Gastrocnemius medialis (tissue), 4 donors: Measurements from ENCODE around the gene GMPPA. TPM values are rescaled to one million over a fixed set of nuclear protein-coding genes. Genes with fewer than 3 reads are reported as not detected.

Source experiments
- ATAC-seq, 2 donors: fragments of 150-250 bp; one replicate each; pipeline ENCODE4 v1.9.1; 2016
- DNase-seq, 2 donors: peaks; one replicate each; pipeline ENCODE4 v3.0.0-alpha.2; 2019
- H3K27ac ChIP-seq, 4 donors: fragments of 200-600 bp; sonication (generic); 1 replicate in 1 of 4; 2 replicates in 3 of 4; pipeline ENCODE4 v1.5.1; 2016 to 2018; ENCODE audit warnings: mild to moderate bottlenecking in 2 of 4, moderate library complexity in 1 of 4
- H3K27me3 ChIP-seq, 3 donors: fragments of 200-600 bp; sonication (generic) in 2 of 3; 1 replicate in 1 of 3; 2 replicates in 2 of 3; pipeline versions ENCODE4 v1.5.1 to v1.6.0; 2016 to 2019; ENCODE audit warnings: mild to moderate bottlenecking in 1 of 3, moderate library complexity in 1 of 3
- H3K36me3 ChIP-seq, 2 donors: fragments of 200-600 bp; sonication (generic) in 1 of 2; one replicate each; pipeline ENCODE4 v1.5.1; 2017 to 2018
- H3K4me1 ChIP-seq, 2 donors: fragments of 200-600 bp; sonication (generic) in 1 of 2; one replicate each; pipeline ENCODE4 v1.5.1; 2016 to 2017; ENCODE audit warnings: mild to moderate bottlenecking in 2 of 2
- H3K4me3 ChIP-seq, 4 donors: fragments of 200-600 bp; sonication (generic) in 3 of 4; 1 replicate in 1 of 4; 2 replicates in 3 of 4; pipeline ENCODE4 v1.5.1; 2016 to 2019; ENCODE audit warnings: mild to moderate bottlenecking in 2 of 4
- H3K9me3 ChIP-seq, 3 donors: fragments of 200-600 bp; sonication (generic) in 2 of 3; 1 replicate in 1 of 3; 2 replicates in 2 of 3; pipeline ENCODE4 v1.5.1; 2016 to 2019
- POLR2A ChIP-seq, 2 donors: fragments of 450-650 bp; IDR thresholded peaks; one replicate each; pipeline ENCODE4 v1.6.1; 2017; ENCODE audit warnings: antibody characterized with exemption in 2 of 2, mild to moderate bottlenecking in 2 of 2, moderate library complexity in 2 of 2
- in situ Hi-C, 4 donors: fragments of 200-750 bp; cut with MboI; loops; one replicate each; pipeline versions ENCODE4 v1.15.0 to v1.8.0; 2017; ENCODE audit warnings: low sequenced_read_pairs in 4 of 4
- intact Hi-C: fragments of 100-400 bp; cut with DNase I; formaldehyde crosslinking; loops from one replicate; pipeline ENCODE4 v1.15.1; 2023; ENCODE audit warnings: low total_unique reads
- total RNA-seq, 4 donors: library from RNA; depleted of rRNA; stranded (reverse); fragments of >200 nt; gene quantifications; one replicate each; pipeline versions ENCODE4 v1.1.0 to v1.2.3, GENCODE V29; 2016
- TF ChIP-seq, protein P1 (sequence below), 5 experiments: fragments of 450-650 bp in 3 of 5; fragments of 200-600 bp in 2 of 5; sonication (generic) in 2 of 5; IDR thresholded peaks in 4 of 5; conservative IDR thresholded peaks in 1 of 5; 1 replicate in 4 of 5; 2 replicates in 1 of 5; pipeline ENCODE4 v1.5.1; 2016 to 2019; ENCODE audit warnings: antibody characterized with exemption in 5 of 5, mild to moderate bottlenecking in 3 of 5, moderate library complexity in 3 of 5

The GMPPA gene
- total RNA-seq, 4 donors from 2014 or later = 18.0 to 25.8 (median 24.4) TPM

DNA sequence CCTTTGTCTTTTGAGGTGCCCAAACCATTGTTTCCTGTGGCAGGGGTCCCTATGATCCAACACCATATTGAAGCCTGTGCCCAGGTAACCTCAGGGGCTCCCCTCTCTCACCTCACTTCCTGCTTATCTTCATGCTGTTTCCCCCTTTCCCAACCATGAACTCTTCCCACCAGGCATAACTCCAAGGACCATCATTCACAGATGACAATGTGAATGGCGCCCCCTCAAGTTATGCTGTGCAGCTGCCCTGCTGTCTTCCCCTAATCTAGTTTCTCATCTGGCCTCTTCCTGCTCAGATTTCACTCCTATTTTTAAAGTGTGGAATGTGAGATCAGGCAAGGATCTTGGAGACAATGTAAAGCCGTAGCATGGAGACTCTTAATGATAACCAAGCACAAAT lies 1.4 kb downstream of the GMPPA start:
- ATAC-seq (no peak), DNase-seq (no peak)
- in situ Hi-C loops (no loop called here), intact Hi-C loops (no loop called here)
- TF ChIP-seq POLR2A (IDR thresholded peaks at IDR 0.05) = no peak
- TF ChIP-seq, protein P1, sequence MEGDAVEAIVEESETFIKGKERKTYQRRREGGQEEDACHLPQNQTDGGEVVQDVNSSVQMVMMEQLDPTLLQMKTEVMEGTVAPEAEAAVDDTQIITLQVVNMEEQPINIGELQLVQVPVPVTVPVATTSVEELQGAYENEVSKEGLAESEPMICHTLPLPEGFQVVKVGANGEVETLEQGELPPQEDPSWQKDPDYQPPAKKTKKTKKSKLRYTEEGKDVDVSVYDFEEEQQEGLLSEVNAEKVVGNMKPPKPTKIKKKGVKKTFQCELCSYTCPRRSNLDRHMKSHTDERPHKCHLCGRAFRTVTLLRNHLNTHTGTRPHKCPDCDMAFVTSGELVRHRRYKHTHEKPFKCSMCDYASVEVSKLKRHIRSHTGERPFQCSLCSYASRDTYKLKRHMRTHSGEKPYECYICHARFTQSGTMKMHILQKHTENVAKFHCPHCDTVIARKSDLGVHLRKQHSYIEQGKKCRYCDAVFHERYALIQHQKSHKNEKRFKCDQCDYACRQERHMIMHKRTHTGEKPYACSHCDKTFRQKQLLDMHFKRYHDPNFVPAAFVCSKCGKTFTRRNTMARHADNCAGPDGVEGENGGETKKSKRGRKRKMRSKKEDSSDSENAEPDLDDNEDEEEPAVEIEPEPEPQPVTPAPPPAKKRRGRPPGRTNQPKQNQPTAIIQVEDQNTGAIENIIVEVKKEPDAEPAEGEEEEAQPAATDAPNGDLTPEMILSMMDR (IDR thresholded peaks at IDR 0.05 in 4 of 5, conservative IDR thresholded peaks at IDR 0.05 in 1 of 5) = no peak
- no peaks in the 10 kb centered on the region for H3K27me3 ChIP-seq
- H3K4me1 ChIP-seq = peaks cover 36 to 43% of the 10 kb centered on the region in 2 donors
- H3K36me3 ChIP-seq = peaks cover 0 to 35% of the 10 kb centered on the region in 2 donors
- H3K4me3 ChIP-seq = no peak overlapping the region
- no peak overlapping the region for H3K27ac ChIP-seq
- H3K9me3 ChIP-seq = no peaks in the 10 kb centered on the region

DNA sequence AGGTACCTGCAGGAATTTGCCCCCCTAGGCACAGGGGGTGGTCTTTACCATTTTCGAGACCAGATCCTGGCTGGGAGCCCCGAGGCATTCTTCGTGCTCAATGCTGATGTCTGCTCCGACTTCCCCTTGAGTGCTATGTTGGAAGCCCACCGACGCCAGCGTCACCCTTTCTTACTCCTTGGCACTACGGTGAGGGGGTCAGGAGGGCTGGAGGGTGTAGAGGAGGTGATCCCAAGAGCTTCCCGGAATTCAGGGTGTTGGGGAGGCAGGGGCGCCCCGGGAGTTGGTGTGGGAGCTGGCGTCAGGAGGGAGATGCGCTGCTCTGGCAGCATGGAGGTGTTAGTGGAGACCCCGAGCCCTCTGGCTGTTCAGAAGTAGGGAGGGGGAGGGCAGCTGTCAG lies 3.2 kb downstream of the GMPPA start:
- DNase-seq = no peak
- Histone ChIP-seq H3K27ac (no peak overlapping the region), H3K36me3 (peaks cover 0 to 46% of the 10 kb centered on the region in 2 donors), H3K4me3 (no peak overlapping the region), H3K27me3 (no peaks in the 10 kb centered on the region), H3K9me3 (no peaks in the 10 kb centered on the region), H3K4me1 (peaks cover 24 to 27% of the 10 kb centered on the region in 2 donors)
- intact Hi-C loops = no loop called here
- ATAC-seq = no peak
- TF ChIP-seq POLR2A (IDR thresholded peaks at IDR 0.05) = no peak
- TF ChIP-seq, protein P1 (IDR thresholded peaks at IDR 0.05 in 4 of 5, conservative IDR thresholded peaks at IDR 0.05 in 1 of 5) = no peak
- in situ Hi-C loops = no loop called here

DNA sequence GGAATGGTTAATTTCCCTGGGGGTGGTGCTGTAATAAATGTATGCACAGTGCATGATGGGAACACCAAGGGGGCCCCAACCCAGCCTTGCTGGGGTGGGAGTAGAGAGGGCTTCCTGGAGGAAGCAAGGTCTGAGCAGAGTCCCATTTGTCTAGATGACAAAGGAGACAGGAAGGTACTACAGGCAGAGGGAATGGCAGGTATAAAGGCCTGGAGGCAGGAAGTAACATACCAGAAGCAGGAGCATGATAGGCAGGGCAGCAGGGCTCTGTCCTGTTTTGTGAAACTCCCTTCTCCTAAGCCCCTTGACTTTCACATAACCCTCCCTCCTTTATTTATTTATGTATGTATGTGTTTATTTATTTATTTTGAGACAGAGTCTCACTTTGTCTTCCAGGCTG lies 3.9 kb downstream of the GMPPA start:
- peaks cover 0 to 46% of the 10 kb centered on the region in 2 donors for H3K36me3 ChIP-seq
- no peak for ATAC-seq
- H3K4me3 ChIP-seq = no peak overlapping the region
- no peaks in the 10 kb centered on the region for H3K9me3 ChIP-seq
- H3K4me1 ChIP-seq = peaks cover 16 to 20% of the 10 kb centered on the region in 2 donors
- intact Hi-C loops = no loop called here
- in situ Hi-C loops = no loop called here
- no peaks in the 10 kb centered on the region for H3K27me3 ChIP-seq
- no peak overlapping the region for H3K27ac ChIP-seq
- no peak for DNase-seq
- TF ChIP-seq, protein P1 (IDR thresholded peaks at IDR 0.05 in 4 of 5, conservative IDR thresholded peaks at IDR 0.05 in 1 of 5) = no peak
- no peak for TF ChIP-seq POLR2A (IDR thresholded peaks at IDR 0.05)

DNA sequence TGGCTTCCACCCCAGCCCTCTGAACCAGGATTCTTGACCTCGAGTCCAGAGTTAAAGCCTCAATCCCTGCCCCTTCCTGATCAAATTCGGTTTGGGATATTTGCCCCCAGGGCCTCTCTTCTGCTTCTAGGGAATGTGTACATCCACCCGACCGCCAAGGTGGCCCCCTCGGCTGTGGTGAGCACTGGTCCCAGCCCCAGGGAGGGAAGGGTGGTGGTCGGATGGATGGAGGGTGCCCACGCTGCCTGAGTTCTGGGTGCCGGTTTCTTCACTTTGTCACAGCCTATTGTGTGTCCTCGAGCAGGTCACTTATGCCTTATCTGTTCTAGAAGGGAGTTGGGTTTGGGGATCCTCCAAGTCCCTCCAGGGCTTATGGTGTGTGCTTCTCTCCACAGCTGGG lies 6.9 kb downstream of the GMPPA start:
- DNase-seq (no peak), ATAC-seq (no peak)
- no peak overlapping the region for H3K4me3 ChIP-seq
- peaks cover 0 to 7% (median 5%) of the 10 kb centered on the region in 3 donors for H3K27me3 ChIP-seq
- H3K27ac ChIP-seq = no peak overlapping the region
- no peaks in the 10 kb centered on the region for H3K9me3 ChIP-seq
- no peak for TF ChIP-seq POLR2A (IDR thresholded peaks at IDR 0.05)
- TF ChIP-seq, protein P1 (IDR thresholded peaks at IDR 0.05 in 4 of 5, conservative IDR thresholded peaks at IDR 0.05 in 1 of 5) = no peak
- in situ Hi-C loops (no loop called here), intact Hi-C loops (no loop called here)
- peaks cover 7 to 12% of the 10 kb centered on the region in 2 donors for H3K4me1 ChIP-seq
- peaks cover 0 to 46% of the 10 kb centered on the region in 2 donors for H3K36me3 ChIP-seq
